Uterus (tissue), 2 donors: ENCODE measurements around the gene DEFB131B.
"Not testable (repeated sequence)": the region's sequence is repeated elsewhere in the genome, so short reads cannot be mapped to it uniquely, and the experiment has no call there.

Experiments
- POLR2A ChIP-seq, 2 donors: fragments of 450-650 bp; IDR thresholded peaks; one replicate each; pipeline ENCODE4 v1.6.1; 2016; ENCODE audit warnings: antibody characterized with exemption in 2 of 2, mild to moderate bottlenecking in 1 of 2, moderate library complexity in 1 of 2
- TF ChIP-seq, protein P1 (sequence below), 4 experiments: fragments of 200-600 bp in 2 of 4; fragments of 450-650 bp in 2 of 4; sonication (generic) in 2 of 4; IDR thresholded peaks; one replicate each; pipeline ENCODE4 v1.5.1; 2016 to 2019; ENCODE audit warnings: antibody characterized with exemption in 4 of 4, mild to moderate bottlenecking in 2 of 4, moderate library complexity in 1 of 4

DNA sequence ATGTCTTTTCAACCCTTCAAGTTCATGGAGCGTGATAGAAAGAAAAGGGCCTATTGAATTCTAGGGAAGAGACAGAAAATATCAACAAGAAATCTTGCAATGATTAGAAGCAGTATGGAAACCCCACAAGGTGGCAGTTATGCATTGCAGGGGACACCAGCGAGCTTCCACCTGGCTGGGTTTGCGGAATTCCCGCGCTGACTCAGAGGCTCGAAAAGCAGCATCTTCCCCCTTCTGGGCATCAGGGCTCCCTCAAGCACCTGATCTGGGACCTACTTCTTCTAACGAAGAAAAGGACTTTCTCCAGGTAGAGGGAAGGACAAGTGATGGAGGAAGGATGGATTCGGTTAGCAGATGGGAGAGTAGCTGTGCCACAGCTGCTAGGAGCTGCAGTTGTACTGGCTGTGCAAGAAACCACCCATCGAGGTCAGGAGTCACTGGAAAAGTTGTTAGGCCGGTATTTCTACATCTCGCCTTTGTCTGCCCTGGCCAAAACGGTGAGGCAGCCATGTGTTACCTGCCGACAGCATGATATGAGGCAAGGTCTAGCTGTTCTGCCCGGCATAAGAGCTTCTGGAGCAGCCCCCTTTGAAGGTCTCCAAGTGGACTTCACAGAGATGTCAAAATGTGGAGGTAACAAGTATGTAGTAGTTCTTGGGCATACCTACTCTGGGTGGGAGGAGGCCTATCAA is 11.1 kb downstream of the DEFB131B start:
- TF ChIP-seq, protein P1, sequence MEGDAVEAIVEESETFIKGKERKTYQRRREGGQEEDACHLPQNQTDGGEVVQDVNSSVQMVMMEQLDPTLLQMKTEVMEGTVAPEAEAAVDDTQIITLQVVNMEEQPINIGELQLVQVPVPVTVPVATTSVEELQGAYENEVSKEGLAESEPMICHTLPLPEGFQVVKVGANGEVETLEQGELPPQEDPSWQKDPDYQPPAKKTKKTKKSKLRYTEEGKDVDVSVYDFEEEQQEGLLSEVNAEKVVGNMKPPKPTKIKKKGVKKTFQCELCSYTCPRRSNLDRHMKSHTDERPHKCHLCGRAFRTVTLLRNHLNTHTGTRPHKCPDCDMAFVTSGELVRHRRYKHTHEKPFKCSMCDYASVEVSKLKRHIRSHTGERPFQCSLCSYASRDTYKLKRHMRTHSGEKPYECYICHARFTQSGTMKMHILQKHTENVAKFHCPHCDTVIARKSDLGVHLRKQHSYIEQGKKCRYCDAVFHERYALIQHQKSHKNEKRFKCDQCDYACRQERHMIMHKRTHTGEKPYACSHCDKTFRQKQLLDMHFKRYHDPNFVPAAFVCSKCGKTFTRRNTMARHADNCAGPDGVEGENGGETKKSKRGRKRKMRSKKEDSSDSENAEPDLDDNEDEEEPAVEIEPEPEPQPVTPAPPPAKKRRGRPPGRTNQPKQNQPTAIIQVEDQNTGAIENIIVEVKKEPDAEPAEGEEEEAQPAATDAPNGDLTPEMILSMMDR (IDR thresholded peaks at IDR 0.05), result not testable (repeated sequence)
- not testable (repeated sequence) for TF ChIP-seq POLR2A (IDR thresholded peaks at IDR 0.05)
